HepG2 (cell line): ENCODE data around the gene DLX3. TPM values are rescaled to one million over a fixed set of nuclear protein-coding genes. Genes with fewer than 3 reads are reported as not detected.

Source experiments
- ATAC-seq: fragments of 200-7000 bp; cut with Tn5 transposase; 3 replicates; pipeline ENCODE4 v1.9.1; 2020; ENCODE audit warnings: mild to moderate bottlenecking, moderate library complexity
- BruUV-seq: library from RNA; stranded (reverse); fragments of 400-500 nt; replicated peaks from 2 replicates; lab custom pipeline; 2021; lab: Mats Ljungman, UMichigan
- CTCF ChIA-PET: fragments of 300-600 bp; formaldehyde crosslinking; extraction: SDS; loops from one replicate; lab custom pipeline; 2021; ENCODE audit warnings: low total read pairs, inconsistent platforms, low intra/inter-chr PET ratio; lab: Yijun Ruan, JAX
- POLR2A ChIA-PET: fragments of 350-600 bp; sonication (Branson Sonifier 250); formaldehyde crosslinking; loops from one replicate; lab custom pipeline; 2020; ENCODE audit warnings: antibody characterized with exemption, inconsistent platforms; lab: Yijun Ruan, JAX
- DNase-seq: peaks from one replicate; pipeline ENCODE4 v3.0.0-alpha.2; 2015; ENCODE audit warnings: low spot score
- FAIRE-seq: peaks from 3 replicates; lab custom pipeline; 2011; peaks lifted over from hg19 to GRCh38; lab: Jason Lieb, UNC
- H2AFZ ChIP-seq: one replicate; pipeline ENCODE4 v1.6.1; 2011; ENCODE audit warnings: low read length, inconsistent platforms
- H3K27ac ChIP-seq: fragments of 300-600 bp; 3 replicates; pipeline ENCODE4 v1.8.0; 2011; ENCODE audit warnings: mixed run types, mild to moderate bottlenecking, mixed read lengths, low read length, inconsistent platforms; ENCODE audit not compliant: insufficient read depth; ENCODE audit errors: extremely low read length
- H3K27me3 ChIP-seq, 2 experiments: fragments of 200-600 bp in 1 of 2; 2 replicates in 1 of 2; 3 replicates in 1 of 2; pipeline versions ENCODE4 v1.6.0 to v1.8.0; 2011; ENCODE audit warnings: low read length in 2 of 2, mild to moderate bottlenecking in 2 of 2, moderate library complexity in 2 of 2, inconsistent platforms in 1 of 2; ENCODE audit not compliant: insufficient read depth in 2 of 2, control insufficient read depth in 1 of 2
- H3K36me3 ChIP-seq, 2 experiments: fragments of 200-600 bp in 1 of 2; replicated peaks in 1 of 2; 2 replicates in 1 of 2; 3 replicates in 1 of 2; pipeline versions ENCODE4 v1.5.1 to v1.8.0; 2011; ENCODE audit warnings: low read length in 2 of 2, inconsistent platforms in 1 of 2; ENCODE audit not compliant: insufficient read depth in 2 of 2, control insufficient read depth in 1 of 2
- H3K4me1 ChIP-seq: 2 replicates; pipeline ENCODE4 v1.5.1; 2012; ENCODE audit warnings: low read length, inconsistent platforms; ENCODE audit not compliant: insufficient read depth
- H3K4me2 ChIP-seq: 2 replicates; pipeline ENCODE4 v1.6.0; 2011; ENCODE audit warnings: low read depth, low read length, inconsistent platforms
- H3K4me3 ChIP-seq, 3 experiments: fragments of 200-600 bp in 1 of 3; sonication (generic), shearing (Covaris generic) in 1 of 3; replicated peaks in 1 of 3; 2 replicates each; pipeline ENCODE4 v1.5.1; 2011 to 2016; ENCODE audit warnings: low read length in 3 of 3, inconsistent platforms in 2 of 3, low read depth in 2 of 3, mild to moderate bottlenecking in 2 of 3, control low read depth in 1 of 3, mixed read lengths in 1 of 3; ENCODE audit not compliant: insufficient read depth in 1 of 3
- H3K79me2 ChIP-seq: one replicate; pipeline ENCODE4 v1.6.1; 2011; ENCODE audit warnings: low read length, inconsistent platforms; ENCODE audit not compliant: insufficient read depth
- H3K9ac ChIP-seq: 2 replicates; pipeline ENCODE4 v1.6.0; 2011; ENCODE audit warnings: mild to moderate bottlenecking, low read depth, low read length, inconsistent platforms; ENCODE audit not compliant: insufficient read depth
- H3K9me3 ChIP-seq: 2 replicates; pipeline ENCODE4 v1.5.1; 2012; ENCODE audit warnings: mild to moderate bottlenecking, low read length
- H4K20me1 ChIP-seq: 2 replicates; pipeline ENCODE4 v1.6.0; 2011; ENCODE audit warnings: inconsistent platforms, mild to moderate bottlenecking, low read length, moderate library complexity; ENCODE audit not compliant: insufficient read depth
- EZH2 ChIP-seq: conservative IDR thresholded peaks from 2 replicates; pipeline ENCODE4 v1.6.1; 2012; ENCODE audit warnings: mild to moderate bottlenecking, low read depth, low read length, moderate library complexity
- FOXM1 ChIP-seq: sonication (generic); formaldehyde crosslinking; IDR thresholded peaks from 2 replicates; pipeline ENCODE4 v1.5.0; 2020; ENCODE audit warnings: missing genetic modification reagents
- NCOA1 ChIP-seq: sonication (generic); formaldehyde crosslinking; IDR thresholded peaks from 2 replicates; pipeline ENCODE4 v1.9.0; 2021; ENCODE audit warnings: missing genetic modification reagents
- SAFB2 ChIP-seq: sonication (generic); formaldehyde crosslinking; IDR thresholded peaks from 2 replicates; pipeline ENCODE4 v1.5.1; 2020; ENCODE audit warnings: missing genetic modification reagents, low read depth, mild to moderate bottlenecking, borderline replicate concordance
- SSRP1 ChIP-seq: IDR thresholded peaks from 2 replicates; pipeline ENCODE4 v1.6.1; 2016; ENCODE audit warnings: control low read depth
- TMF1 ChIP-seq: sonication (generic); formaldehyde crosslinking; IDR thresholded peaks from 2 replicates; pipeline ENCODE4 v1.8.1; 2022; ENCODE audit warnings: low read depth, missing genetic modification reagents
- YY1 ChIP-seq: IDR thresholded peaks from 2 replicates; pipeline ENCODE4 v1.6.1; 2011; ENCODE audit warnings: low read length, low read depth, moderate library complexity, mild to moderate bottlenecking; ENCODE audit not compliant: insufficient read depth, insufficient replicate concordance
- ZFP37 ChIP-seq: sonication (generic); formaldehyde crosslinking; IDR thresholded peaks from 2 replicates; pipeline ENCODE4 v1.4.0; 2020; ENCODE audit warnings: missing genetic modification reagents, borderline replicate concordance
- ZMYM4 ChIP-seq: sonication (generic); formaldehyde crosslinking; IDR thresholded peaks from 2 replicates; pipeline ENCODE4 v1.8.1; 2023; ENCODE audit warnings: mild to moderate bottlenecking, missing genetic modification reagents
- WGBS: methylation state at CpG from one replicate; pipeline ENCODE4 v1.1.6; 2017; ENCODE audit warnings: low lambda C conversion rate; 5-methylcytosine and 5-hydroxymethylcytosine counted together
- in situ Hi-C: cut with HindIII; loops from 2 replicates; pipeline ENCODE4 v1.10.0; 2017; ENCODE audit warnings: low pct_unique_long_range_greater_than_20kb; ENCODE audit not compliant: extremely low pct_ligation_motif_present
- intact Hi-C: fragments of 100-400 bp; cut with micrococcal nuclease; formaldehyde crosslinking; loops from one replicate; pipeline ENCODE4 v1.10.0; 2022; ENCODE audit not compliant: unreplicated experiment
- polyA plus RNA-seq, 8 experiments: library from polyadenylated mRNA; depleted of rRNA in 3 of 8; stranded (reverse) in 7 of 8; unstranded in 1 of 8; fragments of >200 nt; fragmentation: Illumina TruSeq in 4 of 8; extraction: Trizol in 4 of 8; gene quantifications; 2 replicates each; pipeline versions ENCODE4 v1.2.1 to v1.2.3, GENCODE V29; 2011 to 2016; ENCODE audit warnings: low read depth in 4 of 8, missing spikeins in 1 of 8, mixed read lengths in 1 of 8; ENCODE audit not compliant: insufficient read depth in 1 of 8
- total RNA-seq, 5 experiments: library from RNA; depleted of rRNA; stranded (reverse); fragments of >200 nt; fragmentation: Illumina TruSeq; extraction: Trizol; gene quantifications; 2 replicates each; pipeline ENCODE4 v1.2.3, GENCODE V29; 2016; ENCODE audit warnings: low read depth in 1 of 5
- TF ChIP-seq, protein P1 (sequence below): sonication (generic); formaldehyde crosslinking; IDR thresholded peaks from 2 replicates; pipeline ENCODE4 v1.4.0; 2020; ENCODE audit warnings: missing genetic modification reagents

Gene DLX3
- total and polyA plus RNA-seq, 2 of the 13 experiments (the other 11 are each of a cell fraction or from before 2014, with no cell fraction given): 0.03 TPM; not detected in 1

- Histone ChIP-seq H2AFZ (no peak overlapping the region), H3K9me3 (no peaks in the 10 kb centered on the region), H3K27me3 (peaks cover 39 to 98% of the 10 kb centered on the region in 2 experiments), H3K79me2 (no peaks in the 10 kb centered on the region), H3K4me1 (peaks cover 17% of the 10 kb centered on the region), H3K4me3 (no peak overlapping the region), H4K20me1 (no peaks in the 10 kb centered on the region), H3K27ac (no peak overlapping the region), H3K9ac (no peak overlapping the region), H3K4me2 (no peak overlapping the region), H3K36me3 (no peaks in the 10 kb centered on the region)
- in situ Hi-C loops (no loop called here), intact Hi-C loops (no loop called here)
- TF ChIP-seq SAFB2 (CRISPR knock-in tag) (no peak), NCOA1 (CRISPR knock-in tag) (no peak), EZH2 (peak; percentile 42; the same call in 1 of the 2 replicates), ZMYM4 (CRISPR knock-in tag) (no peak), TMF1 (CRISPR knock-in tag) (no peak), SSRP1 (no peak)
- FAIRE-seq: no peak
- POLR2A ChIA-PET: no interaction called here
- DNase-seq: no peak
- 4% methylated on average over 5 of the region's 5 CpGs for WGBS
- BruUV-seq: no TSS peak
- no peak for ATAC-seq
- CTCF ChIA-PET: no interaction called here
Measured at GRCh38 chr17:49976163-49976827, 18.7 kb downstream of the DLX3 start.

GRCh38 chr17:49975531-49975930 is 19.5 kb downstream of the DLX3 start:
- H3K9ac ChIP-seq: no peak overlapping the region
- FAIRE-seq: no peak
- CTCF ChIA-PET: no interaction called here
- in situ Hi-C loops: no loop called here
- peaks cover 34 to 98% of the 10 kb centered on the region in 2 experiments for H3K27me3 ChIP-seq
- H3K79me2 ChIP-seq: no peaks in the 10 kb centered on the region
- no peak overlapping the region for H2AFZ ChIP-seq
- H3K4me2 ChIP-seq: no peak overlapping the region
- H3K9me3 ChIP-seq: no peaks in the 10 kb centered on the region
- POLR2A ChIA-PET: no interaction called here
- DNase-seq: no peak
- WGBS: 29% methylated on average over 7 of the region's 7 CpGs
- no peak overlapping the region for H3K4me3 ChIP-seq
- no peaks in the 10 kb centered on the region for H3K36me3 ChIP-seq
- no peak overlapping the region for H3K27ac ChIP-seq
- BruUV-seq: no TSS peak
- intact Hi-C loops: no loop called here
- 0 out of 2 replicates have a peak, but pooled peaks cover 4% of the 10 kb centered on the region for H4K20me1 ChIP-seq
- H3K4me1 ChIP-seq: peaks cover 17% of the 10 kb centered on the region
- ATAC-seq: no peak
- TF ChIP-seq, protein P1, sequence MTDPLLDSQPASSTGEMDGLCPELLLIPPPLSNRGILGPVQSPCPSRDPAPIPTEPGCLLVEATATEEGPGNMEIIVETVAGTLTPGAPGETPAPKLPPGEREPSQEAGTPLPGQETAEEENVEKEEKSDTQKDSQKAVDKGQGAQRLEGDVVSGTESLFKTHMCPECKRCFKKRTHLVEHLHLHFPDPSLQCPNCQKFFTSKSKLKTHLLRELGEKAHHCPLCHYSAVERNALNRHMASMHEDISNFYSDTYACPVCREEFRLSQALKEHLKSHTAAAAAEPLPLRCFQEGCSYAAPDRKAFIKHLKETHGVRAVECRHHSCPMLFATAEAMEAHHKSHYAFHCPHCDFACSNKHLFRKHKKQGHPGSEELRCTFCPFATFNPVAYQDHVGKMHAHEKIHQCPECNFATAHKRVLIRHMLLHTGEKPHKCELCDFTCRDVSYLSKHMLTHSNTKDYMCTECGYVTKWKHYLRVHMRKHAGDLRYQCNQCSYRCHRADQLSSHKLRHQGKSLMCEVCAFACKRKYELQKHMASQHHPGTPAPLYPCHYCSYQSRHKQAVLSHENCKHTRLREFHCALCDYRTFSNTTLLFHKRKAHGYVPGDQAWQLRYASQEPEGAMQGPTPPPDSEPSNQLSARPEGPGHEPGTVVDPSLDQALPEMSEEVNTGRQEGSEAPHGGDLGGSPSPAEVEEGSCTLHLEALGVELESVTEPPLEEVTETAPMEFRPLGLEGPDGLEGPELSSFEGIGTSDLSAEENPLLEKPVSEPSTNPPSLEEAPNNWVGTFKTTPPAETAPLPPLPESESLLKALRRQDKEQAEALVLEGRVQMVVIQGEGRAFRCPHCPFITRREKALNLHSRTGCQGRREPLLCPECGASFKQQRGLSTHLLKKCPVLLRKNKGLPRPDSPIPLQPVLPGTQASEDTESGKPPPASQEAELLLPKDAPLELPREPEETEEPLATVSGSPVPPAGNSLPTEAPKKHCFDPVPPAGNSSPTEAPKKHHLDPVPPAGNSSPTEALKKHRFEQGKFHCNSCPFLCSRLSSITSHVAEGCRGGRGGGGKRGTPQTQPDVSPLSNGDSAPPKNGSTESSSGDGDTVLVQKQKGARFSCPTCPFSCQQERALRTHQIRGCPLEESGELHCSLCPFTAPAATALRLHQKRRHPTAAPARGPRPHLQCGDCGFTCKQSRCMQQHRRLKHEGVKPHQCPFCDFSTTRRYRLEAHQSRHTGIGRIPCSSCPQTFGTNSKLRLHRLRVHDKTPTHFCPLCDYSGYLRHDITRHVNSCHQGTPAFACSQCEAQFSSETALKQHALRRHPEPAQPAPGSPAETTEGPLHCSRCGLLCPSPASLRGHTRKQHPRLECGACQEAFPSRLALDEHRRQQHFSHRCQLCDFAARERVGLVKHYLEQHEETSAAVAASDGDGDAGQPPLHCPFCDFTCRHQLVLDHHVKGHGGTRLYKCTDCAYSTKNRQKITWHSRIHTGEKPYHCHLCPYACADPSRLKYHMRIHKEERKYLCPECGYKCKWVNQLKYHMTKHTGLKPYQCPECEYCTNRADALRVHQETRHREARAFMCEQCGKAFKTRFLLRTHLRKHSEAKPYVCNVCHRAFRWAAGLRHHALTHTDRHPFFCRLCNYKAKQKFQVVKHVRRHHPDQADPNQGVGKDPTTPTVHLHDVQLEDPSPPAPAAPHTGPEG (CRISPR knock-in tag): no peak
- TF ChIP-seq ZFP37 (no peak), YY1 (no peak), FOXM1 (CRISPR knock-in tag) (no peak)
